Gastroesophageal sphincter (tissue), 3 donors: Measurements from ENCODE around the gene C6orf120.

ENCODE experiments used
- CTCF ChIP-seq, 4 experiments: fragments of 200-600 bp in 2 of 4; fragments of 450-650 bp in 2 of 4; sonication (generic) in 1 of 4; IDR thresholded peaks; one replicate each; pipeline ENCODE4 v1.5.1; 2017 to 2019; ENCODE audit warnings: antibody characterized with exemption in 4 of 4, mild to moderate bottlenecking in 2 of 4, moderate library complexity in 2 of 4
- POLR2A ChIP-seq, 2 donors: fragments of 450-650 bp; IDR thresholded peaks; one replicate each; pipeline ENCODE4 v1.6.1; 2017; ENCODE audit warnings: antibody characterized with exemption in 2 of 2, mild to moderate bottlenecking in 2 of 2, moderate library complexity in 1 of 2

GRCh38 chr6:169702840-169703246 lies 917 bp downstream of the C6orf120 start:
- no peak for TF ChIP-seq CTCF (IDR thresholded peaks at IDR 0.05)
- no peak for TF ChIP-seq POLR2A (IDR thresholded peaks at IDR 0.05)
